Osteoblast (primary cell): Measurements from ENCODE around the gene STAM2. TPM values are rescaled to one million over a fixed set of nuclear protein-coding genes. Genes with fewer than 3 reads are reported as not detected.

Source experiments
- DNase-seq: peaks from one replicate; pipeline ENCODE4 v3.0.0; 2011; ENCODE audit warnings: low spot score, mixed read lengths; ENCODE audit not compliant: insufficient read length; ENCODE audit errors: missing footprints
- H2AFZ ChIP-seq: 2 replicates; pipeline ENCODE4 v1.6.0; 2011; ENCODE audit warnings: mild to moderate bottlenecking, low read length
- H3K27ac ChIP-seq: 2 replicates; pipeline ENCODE4 v1.5.1; 2011; ENCODE audit warnings: mild to moderate bottlenecking, low read depth, low read length, moderate library complexity
- H3K27me3 ChIP-seq: 2 replicates; pipeline ENCODE4 v1.6.0; 2012; ENCODE audit warnings: mild to moderate bottlenecking, control low read depth, inconsistent platforms, low read length, moderate library complexity; ENCODE audit not compliant: insufficient read depth
- H3K36me3 ChIP-seq: 2 replicates; pipeline ENCODE4 v1.5.1; 2011; ENCODE audit warnings: mild to moderate bottlenecking, low read length, control low read depth, moderate library complexity; ENCODE audit not compliant: insufficient read depth
- H3K4me1 ChIP-seq: 2 replicates; pipeline ENCODE4 v1.5.1; 2011; ENCODE audit warnings: mild to moderate bottlenecking, low read length, control low read depth, moderate library complexity; ENCODE audit not compliant: insufficient read depth
- H3K4me2 ChIP-seq: 2 replicates; pipeline ENCODE4 v1.6.0; 2011; ENCODE audit warnings: mild to moderate bottlenecking, low read length; ENCODE audit not compliant: insufficient read depth
- H3K4me3 ChIP-seq: fragments of 200-600 bp; sonication (generic); 3 replicates; pipeline ENCODE4 v1.5.1; 2012; ENCODE audit warnings: mild to moderate bottlenecking, low read length, inconsistent platforms; ENCODE audit not compliant: insufficient read depth
- H3K79me2 ChIP-seq: 2 replicates; pipeline ENCODE4 v1.6.0; 2012; ENCODE audit warnings: mild to moderate bottlenecking, low read length, control low read depth, inconsistent platforms; ENCODE audit not compliant: insufficient read depth
- H3K9me3 ChIP-seq: 2 replicates; pipeline ENCODE4 v1.5.1; 2011; ENCODE audit warnings: low read depth, low read length, control low read depth
- H4K20me1 ChIP-seq: 2 replicates; pipeline ENCODE4 v1.6.0; 2012; ENCODE audit warnings: mild to moderate bottlenecking, low read length, control low read depth; ENCODE audit not compliant: insufficient read depth
- total RNA-seq: library from RNA; depleted of rRNA; stranded (reverse); fragments of >200 nt; gene quantifications from 2 replicates; pipeline ENCODE4 v1.2.3, GENCODE V29; 2012
- TF ChIP-seq, protein P1 (sequence below): IDR thresholded peaks from 2 replicates; pipeline ENCODE4 v1.5.1; 2011; ENCODE audit warnings: mild to moderate bottlenecking, low read depth, low read length, moderate library complexity; ENCODE audit errors: extremely low read depth

Gene STAM2
- total RNA-seq, 1 donor = 52.5 TPM

DNA sequence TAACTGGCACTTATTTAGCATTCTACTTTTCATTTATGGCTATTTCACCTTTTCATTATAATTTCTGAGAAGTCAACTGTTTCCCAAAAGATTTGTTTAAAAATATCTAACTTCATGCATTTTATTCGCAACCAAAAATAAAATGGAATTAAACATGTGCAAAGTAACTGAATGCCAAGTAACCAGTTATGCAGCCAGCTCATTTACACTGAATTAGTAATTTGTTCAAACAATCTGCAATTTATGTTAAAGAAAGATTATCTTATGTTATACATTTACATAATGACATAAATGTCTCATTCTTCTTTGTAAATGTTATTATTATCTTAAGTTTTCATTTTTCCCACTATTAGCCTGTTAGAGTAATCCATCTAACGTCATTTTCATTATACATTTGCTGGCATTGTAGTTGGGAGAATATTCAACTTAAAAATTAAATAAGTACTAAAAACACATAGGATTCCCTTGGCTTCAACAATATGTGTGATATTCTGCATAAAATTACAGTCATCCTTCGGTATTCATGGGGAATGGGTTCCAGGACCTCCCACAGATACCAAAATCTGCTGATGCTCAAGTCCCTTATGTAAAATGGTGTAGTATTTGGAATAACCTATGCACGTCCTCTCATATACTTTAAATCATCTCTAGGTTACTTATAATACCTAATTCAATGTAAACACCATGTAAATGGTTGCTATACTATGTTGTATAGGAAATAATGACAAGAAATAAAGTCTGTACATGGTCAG is 43.7 kb upstream of the STAM2 start:
- Histone ChIP-seq H3K36me3 (no peaks in the 10 kb centered on the region), H3K4me3 (no peak overlapping the region), H4K20me1 (no peaks in the 10 kb centered on the region), H2AFZ (no peak overlapping the region), H3K4me2 (no peak overlapping the region), H3K4me1 (peaks cover 10% of the 10 kb centered on the region), H3K9me3 (no peaks in the 10 kb centered on the region), H3K79me2 (no peaks in the 10 kb centered on the region), H3K27me3 (no peaks in the 10 kb centered on the region), H3K27ac (no peak overlapping the region)
- no peak for DNase-seq
- TF ChIP-seq, protein P1, sequence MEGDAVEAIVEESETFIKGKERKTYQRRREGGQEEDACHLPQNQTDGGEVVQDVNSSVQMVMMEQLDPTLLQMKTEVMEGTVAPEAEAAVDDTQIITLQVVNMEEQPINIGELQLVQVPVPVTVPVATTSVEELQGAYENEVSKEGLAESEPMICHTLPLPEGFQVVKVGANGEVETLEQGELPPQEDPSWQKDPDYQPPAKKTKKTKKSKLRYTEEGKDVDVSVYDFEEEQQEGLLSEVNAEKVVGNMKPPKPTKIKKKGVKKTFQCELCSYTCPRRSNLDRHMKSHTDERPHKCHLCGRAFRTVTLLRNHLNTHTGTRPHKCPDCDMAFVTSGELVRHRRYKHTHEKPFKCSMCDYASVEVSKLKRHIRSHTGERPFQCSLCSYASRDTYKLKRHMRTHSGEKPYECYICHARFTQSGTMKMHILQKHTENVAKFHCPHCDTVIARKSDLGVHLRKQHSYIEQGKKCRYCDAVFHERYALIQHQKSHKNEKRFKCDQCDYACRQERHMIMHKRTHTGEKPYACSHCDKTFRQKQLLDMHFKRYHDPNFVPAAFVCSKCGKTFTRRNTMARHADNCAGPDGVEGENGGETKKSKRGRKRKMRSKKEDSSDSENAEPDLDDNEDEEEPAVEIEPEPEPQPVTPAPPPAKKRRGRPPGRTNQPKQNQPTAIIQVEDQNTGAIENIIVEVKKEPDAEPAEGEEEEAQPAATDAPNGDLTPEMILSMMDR = no peak

DNA sequence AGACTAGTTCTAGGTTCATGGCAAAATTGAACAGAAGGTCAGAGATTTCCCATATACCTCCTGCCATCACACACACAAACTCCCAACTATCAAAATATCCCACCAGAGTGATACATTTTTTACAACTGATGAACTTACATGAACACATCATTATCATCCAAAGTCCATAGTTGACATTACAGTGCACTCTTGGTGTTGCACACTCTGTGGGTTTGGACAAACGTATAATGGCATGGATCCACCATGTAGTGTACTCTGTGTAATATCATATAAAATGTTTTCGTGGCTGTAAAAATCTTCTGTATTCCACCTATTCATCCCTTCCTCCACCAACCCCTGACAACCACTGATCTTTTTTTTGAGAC is 25.9 kb upstream of the STAM2 start:
- Histone ChIP-seq H4K20me1 (no peaks in the 10 kb centered on the region), H3K4me2 (peak overlapping the region; percentile 83), H2AFZ (no peak overlapping the region), H3K9me3 (no peaks in the 10 kb centered on the region), H3K79me2 (no peaks in the 10 kb centered on the region), H3K4me1 (peaks cover 18% of the 10 kb centered on the region), H3K4me3 (no peak overlapping the region), H3K36me3 (no peaks in the 10 kb centered on the region), H3K27me3 (no peaks in the 10 kb centered on the region), H3K27ac (no peak overlapping the region)
- TF ChIP-seq, protein P1 = no peak
- no peak for DNase-seq

DNA sequence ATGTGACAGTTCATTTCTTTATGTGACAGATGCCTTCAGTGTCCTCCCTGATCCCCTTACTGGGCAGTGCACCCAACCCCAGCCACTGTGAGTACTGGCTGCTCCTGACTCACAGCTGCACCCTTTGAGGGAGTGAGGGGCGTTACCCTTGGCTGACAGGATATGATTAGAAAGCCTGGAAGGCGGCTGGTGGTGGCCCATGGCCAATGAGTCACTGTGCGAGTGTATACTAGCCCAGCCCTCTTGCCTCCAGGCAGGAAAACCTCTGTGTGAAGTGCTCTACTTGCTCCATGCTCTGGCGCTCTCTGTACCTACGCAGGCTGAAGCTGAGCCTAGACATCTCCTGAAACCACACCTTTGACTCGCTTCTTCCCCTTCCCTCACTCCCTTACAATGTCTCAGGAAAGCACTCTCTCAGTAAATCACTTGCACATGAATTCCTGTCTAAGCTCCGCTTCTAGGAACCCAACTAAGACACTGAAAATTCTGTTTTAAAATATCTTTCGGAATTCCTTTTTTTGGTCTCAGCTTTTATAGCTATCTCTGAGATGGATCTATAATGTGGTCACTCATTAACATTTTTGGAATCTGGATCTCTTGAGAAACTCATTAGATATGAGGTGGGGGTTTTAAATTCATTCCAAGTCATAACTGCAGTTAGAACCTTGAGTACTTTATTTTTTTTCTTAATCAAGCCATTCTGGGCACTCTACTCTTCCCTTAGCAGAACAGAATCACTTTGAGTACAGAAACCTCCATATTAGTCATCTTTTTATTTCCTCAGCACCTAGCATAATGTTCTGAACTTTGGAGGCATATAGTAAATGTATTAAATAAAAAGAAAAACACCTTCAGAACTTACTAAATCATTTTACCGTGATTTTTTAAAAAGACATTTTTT is 25.3 kb upstream of the STAM2 start:
- no peaks in the 10 kb centered on the region for H3K9me3 ChIP-seq
- peaks cover 18% of the 10 kb centered on the region for H3K4me1 ChIP-seq
- no peaks in the 10 kb centered on the region for H3K36me3 ChIP-seq
- H3K27me3 ChIP-seq = no peaks in the 10 kb centered on the region
- peak overlapping the region; percentile 79 for H2AFZ ChIP-seq
- peak overlapping the region; percentile 66 for H3K27ac ChIP-seq
- no peaks in the 10 kb centered on the region for H4K20me1 ChIP-seq
- peak overlapping the region; percentile 60 for H3K4me3 ChIP-seq
- peak; percentile 84 for DNase-seq
- H3K79me2 ChIP-seq = no peaks in the 10 kb centered on the region
- H3K4me2 ChIP-seq = peak overlapping the region; percentile 83
- TF ChIP-seq, protein P1 = no peak

DNA sequence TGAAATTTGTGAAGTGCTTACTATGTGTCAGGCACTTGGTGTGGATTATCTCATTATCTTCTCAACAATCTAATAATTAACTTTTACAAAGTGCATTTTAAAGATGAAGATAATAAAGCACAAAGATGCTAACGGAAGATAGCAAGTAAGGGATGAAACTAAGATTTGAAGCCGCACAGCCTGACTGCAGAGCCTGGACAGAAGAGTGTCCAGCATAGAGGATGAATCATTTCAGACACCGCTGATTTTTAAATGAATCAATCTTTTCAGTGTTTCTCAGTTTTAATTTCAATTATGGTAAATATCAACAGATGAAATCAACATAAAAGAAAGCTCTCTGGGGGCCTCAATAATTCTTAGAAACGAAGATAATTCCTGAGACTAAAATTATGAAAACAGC is 24.5 kb upstream of the STAM2 start:
- no peaks in the 10 kb centered on the region for H3K36me3 ChIP-seq
- H3K27ac ChIP-seq = peak overlapping the region; percentile 66
- H3K4me2 ChIP-seq = peak overlapping the region; percentile 83
- DNase-seq = no peak
- H4K20me1 ChIP-seq = no peaks in the 10 kb centered on the region
- TF ChIP-seq, protein P1 = no peak
- no peak overlapping the region for H3K4me3 ChIP-seq
- no peaks in the 10 kb centered on the region for H3K79me2 ChIP-seq
- H3K4me1 ChIP-seq = peaks cover 18% of the 10 kb centered on the region
- H3K27me3 ChIP-seq = no peaks in the 10 kb centered on the region
- no peak overlapping the region for H2AFZ ChIP-seq
- no peaks in the 10 kb centered on the region for H3K9me3 ChIP-seq
